SK-N-SH (cell line): ENCODE results near the gene NUFIP2.

ENCODE experiments used
- CTCF ChIP-seq: fragments of 200-600 bp; sonication (generic); IDR thresholded peaks from 2 replicates; pipeline ENCODE4 v1.6.1; 2017; ENCODE audit warnings: antibody characterized with exemption, mild to moderate bottlenecking, moderate library complexity
- IRF3 ChIP-seq: fragments of 150-350 bp; IDR thresholded peaks from 2 replicates; pipeline ENCODE4 v1.6.1; 2016; ENCODE audit warnings: mild to moderate bottlenecking, low read depth, low read length
- MAX ChIP-seq: IDR thresholded peaks from 2 replicates; pipeline ENCODE4 v1.4.0; 2012; ENCODE audit warnings: low read depth
- NFIC ChIP-seq: IDR thresholded peaks from 2 replicates; pipeline ENCODE4 v1.4.0; 2012; ENCODE audit warnings: borderline replicate concordance
- TAF1 ChIP-seq: IDR thresholded peaks from 2 replicates; pipeline ENCODE4 v1.6.1; 2012; ENCODE audit warnings: low read depth, mild to moderate bottlenecking, low read length, moderate library complexity, borderline replicate concordance
- TF ChIP-seq, protein P1 (sequence below): IDR thresholded peaks from 2 replicates; pipeline ENCODE4; 2012

- TF ChIP-seq CTCF, result no peak
- no peak for TF ChIP-seq NFIC
- TF ChIP-seq IRF3, result no peak
- no peak for TF ChIP-seq TAF1
- TF ChIP-seq, protein P1, sequence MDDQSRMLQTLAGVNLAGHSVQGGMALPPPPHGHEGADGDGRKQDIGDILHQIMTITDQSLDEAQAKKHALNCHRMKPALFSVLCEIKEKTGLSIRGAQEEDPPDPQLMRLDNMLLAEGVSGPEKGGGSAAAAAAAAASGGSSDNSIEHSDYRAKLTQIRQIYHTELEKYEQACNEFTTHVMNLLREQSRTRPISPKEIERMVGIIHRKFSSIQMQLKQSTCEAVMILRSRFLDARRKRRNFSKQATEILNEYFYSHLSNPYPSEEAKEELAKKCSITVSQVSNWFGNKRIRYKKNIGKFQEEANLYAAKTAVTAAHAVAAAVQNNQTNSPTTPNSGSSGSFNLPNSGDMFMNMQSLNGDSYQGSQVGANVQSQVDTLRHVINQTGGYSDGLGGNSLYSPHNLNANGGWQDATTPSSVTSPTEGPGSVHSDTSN, result no peak
- no peak for TF ChIP-seq MAX
These were observed 83.1 kb downstream of the NUFIP2 start for GRCh38 chr17:29210879-29211278.
